Endodermal cell (in vitro differentiated cells): ENCODE measurements around the gene RAB6D. TPM values are rescaled to one million over a fixed set of nuclear protein-coding genes. Genes with fewer than 3 reads are reported as not detected.
"Not testable (repeated sequence)": the region's sequence is repeated elsewhere in the genome, so short reads cannot be mapped to it uniquely, and the experiment has no call there.

ENCODE experiments used
- DNase-seq: peaks from one replicate; pipeline ENCODE4 v3.0.0-alpha.2; 2017
- H3K27ac ChIP-seq: 2 replicates; pipeline ENCODE4 v1.5.1; 2013; ENCODE audit warnings: mild to moderate bottlenecking, low read depth, low read length, moderate library complexity
- H3K27me3 ChIP-seq: 2 replicates; pipeline ENCODE4 v1.6.1; 2013; ENCODE audit warnings: mild to moderate bottlenecking, low read length, moderate library complexity; ENCODE audit not compliant: insufficient read depth, control insufficient read depth, poor library complexity, severe bottlenecking
- H3K36me3 ChIP-seq: 2 replicates; pipeline ENCODE4 v1.7.0; 2013; ENCODE audit warnings: mild to moderate bottlenecking, low read length, moderate library complexity; ENCODE audit not compliant: control insufficient read depth, insufficient read depth
- H3K4me1 ChIP-seq: one replicate; pipeline ENCODE4 v1.7.0; 2013; ENCODE audit warnings: low read length; ENCODE audit not compliant: control insufficient read depth, insufficient read depth
- H3K4me3 ChIP-seq: 2 replicates; pipeline ENCODE4 v1.5.1; 2013; ENCODE audit warnings: mild to moderate bottlenecking, low read length, moderate library complexity
- H3K9ac ChIP-seq: 2 replicates; pipeline ENCODE4 v1.6.1; 2013; ENCODE audit warnings: mild to moderate bottlenecking, low read length, moderate library complexity; ENCODE audit not compliant: poor library complexity, severe bottlenecking; ENCODE audit errors: extremely low read depth
- H3K9me3 ChIP-seq: 2 replicates; pipeline ENCODE4 v1.6.1; 2013; ENCODE audit warnings: mild to moderate bottlenecking, low read length, moderate library complexity; ENCODE audit not compliant: control insufficient read depth
- H3K27ac Mint-ChIP-seq: 2 replicates; pipeline ENCODE4 v1.8.0; 2020; ENCODE audit warnings: mixed read lengths
- H3K27me3 Mint-ChIP-seq: 2 replicates; pipeline ENCODE4 v1.8.0; 2021; ENCODE audit warnings: mild to moderate bottlenecking, mixed read lengths; ENCODE audit not compliant: insufficient read depth
- H3K36me3 Mint-ChIP-seq: 2 replicates; pipeline ENCODE4 v1.8.0; 2020; ENCODE audit warnings: low read depth, mixed read lengths
- H3K4me1 Mint-ChIP-seq: 2 replicates; pipeline ENCODE4 v1.8.0; 2020; ENCODE audit warnings: mixed read lengths
- H3K4me3 Mint-ChIP-seq: 2 replicates; pipeline ENCODE4 v1.8.0; 2020; ENCODE audit warnings: mild to moderate bottlenecking, moderate library complexity, mixed read lengths
- H3K9me3 Mint-ChIP-seq: 2 replicates; pipeline ENCODE4 v1.8.0; 2020; ENCODE audit warnings: mild to moderate bottlenecking, mixed read lengths
- CTCF ChIP-seq: fragments of 200-600 bp; sonication (generic); conservative IDR thresholded peaks from 2 replicates; pipeline ENCODE4 v1.5.0; 2021; ENCODE audit warnings: antibody characterized with exemption, mild to moderate bottlenecking
- WGBS, 2 experiments: methylation state at CpG; one replicate each; pipeline versions ENCODE4 v1.1.5 to v1.1.7; 2013; ENCODE audit warnings: missing lambda C conversion rate in 2 of 2, mixed read lengths in 1 of 2; ENCODE audit not compliant: insufficient coverage in 1 of 2, insufficient read length in 1 of 2; 5-methylcytosine and 5-hydroxymethylcytosine counted together
- long read RNA-seq, 4 experiments: library from polyadenylated mRNA in 2 of 4; library from RNA in 1 of 4; library from capped mRNA in 1 of 4; stranded (forward) in 3 of 4; unstranded in 1 of 4; transcript quantifications; one replicate each; pipeline ENCODE4 v2.0.0, GENCODE V29; 2020 to 2021; ENCODE audit warnings: inconsistent platforms in 1 of 4
- polyA plus RNA-seq, 2 experiments: library from polyadenylated mRNA; stranded (reverse); fragments of 50-300 nt; gene quantifications; one replicate each; pipeline ENCODE4 v1.2.3, GENCODE V29; 2013
- total RNA-seq, 2 donors: library from RNA; stranded (reverse); fragmentation: NEBNext Ultra II Directional in 1 of 2; extraction: Animal tissue kit (Norgen Biotek cat#: 25700) in 1 of 2; gene quantifications; 2 replicates in 1 of 2; 3 replicates in 1 of 2; pipeline ENCODE4 v1.2.1, GENCODE V29; 2021

The RAB6D gene
- 1 to 10 TPM; 3.3 to 5.4 TPM for total RNA-seq
- polyA plus RNA-seq (2013, experiment 1 of 2) = 0.39 TPM
- 0.41 TPM for polyA plus RNA-seq (2013, experiment 2 of 2)
- long read RNA-seq, experiment 1 = 0 reads
- long read RNA-seq, experiment 2, transcript RAB6D-201 (1 exons, 3,032 nt) = major isoform, 17 of 17 reads
- long read RNA-seq, experiment 2, partial matches to known transcripts = 0 of 17 reads
- long read RNA-seq, experiment 2, other reads (novel, unspliced or antisense) = 0 of 17 reads
- long read RNA-seq, experiment 3, transcript RAB6D-201 (1 exons, 3,032 nt) = major isoform, 15 of 15 reads
- long read RNA-seq, experiment 3, partial matches to known transcripts = 0 of 15 reads
- long read RNA-seq, experiment 3, other reads (novel, unspliced or antisense) = 0 of 15 reads
- long read RNA-seq, experiment 4, partial matches to known transcripts = 0 of 1 reads
- long read RNA-seq, experiment 4, other reads (novel, unspliced or antisense) = 0 of 1 reads

DNA sequence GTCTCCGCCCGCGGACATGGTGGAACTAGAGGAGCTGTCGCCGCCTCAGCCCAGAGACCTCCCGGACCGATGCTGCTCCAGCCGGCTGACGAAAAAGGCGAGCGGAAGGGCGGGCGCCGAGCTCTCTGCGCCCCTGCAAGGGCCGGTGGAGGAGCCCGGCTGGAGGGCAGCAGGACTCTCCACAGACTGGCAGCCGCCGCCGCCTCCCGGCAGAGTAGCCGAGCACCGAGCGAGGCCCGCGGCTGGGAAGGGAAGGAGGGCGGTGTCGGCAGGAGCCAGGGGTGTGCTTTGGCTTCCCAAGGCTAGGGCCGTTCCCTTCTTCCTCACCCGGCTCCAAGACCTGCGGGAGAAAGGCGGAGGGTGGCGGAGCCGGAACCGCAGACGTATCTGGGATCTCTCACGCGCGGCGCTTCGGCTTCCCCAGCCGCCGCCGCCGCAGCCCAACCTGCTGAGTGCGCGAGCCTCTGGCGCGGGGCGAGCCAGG, at the start of gene RAB6D:
RAB6D (minus strand) TSS at position 466 of the 484 bp plus-strand sequence; CDS start at position 18, 448 bp downstream.
- H3K27ac ChIP-seq, H3K27ac Mint-ChIP-seq, H3K36me3 ChIP-seq, H3K4me1 ChIP-seq, H3K9me3 Mint-ChIP-seq, H3K9ac ChIP-seq, H3K9me3 ChIP-seq, H3K36me3 Mint-ChIP-seq, H3K27me3 ChIP-seq: not testable (repeated sequence)
- WGBS, 2 experiments = 0 to 1% methylated on average over 2 to 50 of the region's 50 CpGs
- Mint-ChIP-seq H3K4me1 (peaks cover 11% of the 10 kb centered on the region), H3K27me3 (peaks cover 33% of the 10 kb centered on the region), H3K4me3 (peak within 1 kb of the TSS; percentile 50)
- H3K4me3 ChIP-seq = peak within 1 kb of the TSS; percentile 72
- DNase-seq = peak; percentile 82

GRCh38 chr2:131413148-131413747, 49.3 kb upstream of the RAB6D start:
- Histone ChIP-seq H3K4me1 (peaks cover 13% of the 10 kb centered on the region), H3K27me3 (no peaks in the 10 kb centered on the region), H3K9ac (no peak overlapping the region), H3K9me3 (no peaks in the 10 kb centered on the region), H3K27ac (no peak overlapping the region), H3K36me3 (no peaks in the 10 kb centered on the region), H3K4me3 (no peak overlapping the region)
- H3K36me3 Mint-ChIP-seq = no peaks in the 10 kb centered on the region
- H3K27me3 Mint-ChIP-seq = no peaks in the 10 kb centered on the region
- no peaks in the 10 kb centered on the region for H3K9me3 Mint-ChIP-seq
- H3K27ac Mint-ChIP-seq = no peak overlapping the region
- no peak for DNase-seq
- peak; percentile 86 for TF ChIP-seq CTCF
- H3K4me3 Mint-ChIP-seq = no peak overlapping the region
- H3K4me1 Mint-ChIP-seq = peaks cover 24% of the 10 kb centered on the region
- WGBS, 2 experiments = 7 to 17% methylated on average over 5 to 7 of the region's 7 CpGs

- TF ChIP-seq CTCF = no peak
- Mint-ChIP-seq H3K4me1 (peaks cover 11% of the 10 kb centered on the region), H3K4me3 (no peak overlapping the region), H3K27ac (no peak overlapping the region), H3K27me3 (no peaks in the 10 kb centered on the region), H3K9me3 (no peaks in the 10 kb centered on the region), H3K36me3 (no peaks in the 10 kb centered on the region)
- no peaks in the 10 kb centered on the region for H3K36me3 ChIP-seq
- H3K9ac ChIP-seq = no peak overlapping the region
- no peak for DNase-seq
- H3K4me1 ChIP-seq = peaks cover 4% of the 10 kb centered on the region
- no peaks in the 10 kb centered on the region for H3K9me3 ChIP-seq
- no peaks in the 10 kb centered on the region for H3K27me3 ChIP-seq
- H3K4me3 ChIP-seq = no peak overlapping the region
- 100% methylated on average over 2 of the region's 2 CpGs; no CpG with 5 or more reads in 1 of the 2 experiments for WGBS, 2 experiments
- H3K27ac ChIP-seq = no peak overlapping the region
Observed at GRCh38 chr2:131410173-131410572, 46.2 kb upstream of the RAB6D start.
